DOHH2 (cell line): ENCODE results near the gene TLR6.
A peak's percentile ranks its signal among the peaks of the same experiment; 100 is the strongest.

Source experiments
- H3F3A ChIP-seq: fragments of 200-600 bp; sonication (generic), shearing (Covaris generic); 2 replicates; pipeline ENCODE4 v1.6.0; 2016; ENCODE audit warnings: antibody characterized with exemption, mild to moderate bottlenecking; ENCODE audit not compliant: control insufficient read depth, insufficient read depth
- H3K27ac ChIP-seq: fragments of 200-600 bp; sonication (generic); 2 replicates; pipeline ENCODE4 v1.5.1; 2014; ENCODE audit warnings: low read depth, mild to moderate bottlenecking, low read length, moderate library complexity
- H3K27me3 ChIP-seq: fragments of 200-600 bp; sonication (generic); 2 replicates; pipeline ENCODE4 v1.6.1; 2014; ENCODE audit warnings: mild to moderate bottlenecking, low read length, mixed read lengths; ENCODE audit not compliant: control insufficient read depth
- H3K36me3 ChIP-seq: fragments of 200-600 bp; sonication (generic); 2 replicates; pipeline ENCODE4 v1.6.1; 2014; ENCODE audit warnings: mild to moderate bottlenecking, low read length, moderate library complexity, mixed read lengths; ENCODE audit not compliant: control insufficient read depth
- H3K4me1 ChIP-seq: fragments of 200-600 bp; sonication (generic); 2 replicates; pipeline ENCODE4 v1.6.1; 2014; ENCODE audit warnings: mild to moderate bottlenecking, low read length, mixed read lengths; ENCODE audit not compliant: control insufficient read depth
- H3K4me2 ChIP-seq: fragments of 200-600 bp; sonication (generic); 2 replicates; pipeline ENCODE4 v1.6.0; 2014; ENCODE audit warnings: mild to moderate bottlenecking, low read length, moderate library complexity
- H3K4me3 ChIP-seq: fragments of 200-600 bp; sonication (generic); 2 replicates; pipeline ENCODE4 v1.5.1; 2014; ENCODE audit warnings: mild to moderate bottlenecking, low read length, mixed read lengths
- H3K79me2 ChIP-seq: fragments of 200-600 bp; sonication (generic); 2 replicates; pipeline ENCODE4 v1.6.1; 2014; ENCODE audit warnings: mild to moderate bottlenecking, low read length, mixed read lengths; ENCODE audit not compliant: control insufficient read depth
- H3K9me2 ChIP-seq: fragments of 200-600 bp; sonication (generic); replicated peaks from 2 replicates; pipeline ENCODE4 v1.6.1; 2014; ENCODE audit warnings: mild to moderate bottlenecking, low read length, mixed read lengths; ENCODE audit not compliant: control insufficient read depth
- H3K9me3 ChIP-seq: fragments of 200-600 bp; sonication (generic); 2 replicates; pipeline ENCODE4 v1.6.1; 2014; ENCODE audit warnings: antibody characterized with exemption, low read length, mixed read lengths; ENCODE audit not compliant: control insufficient read depth, insufficient read depth
- H4K20me1 ChIP-seq: fragments of 200-600 bp; sonication (generic); 2 replicates; pipeline ENCODE4 v1.6.0; 2014; ENCODE audit warnings: low read depth, mild to moderate bottlenecking, antibody characterized with exemption, low read length, moderate library complexity; ENCODE audit not compliant: control insufficient read depth, insufficient read depth
- EZH2phosphoT487 ChIP-seq: fragments of 200-600 bp; sonication (generic); IDR thresholded peaks from 2 replicates; pipeline ENCODE4 v1.6.1; 2017; ENCODE audit warnings: borderline replicate concordance, mild to moderate bottlenecking, antibody characterized with exemption, low read length, moderate library complexity, mixed read lengths
- TF ChIP-seq, protein P1 (sequence below): fragments of 200-600 bp; sonication (generic); IDR thresholded peaks from one replicate; pipeline ENCODE4 v1.5.1; 2014; ENCODE audit warnings: antibody characterized with exemption, mild to moderate bottlenecking, low read depth, low read length; ENCODE audit not compliant: poor library complexity, severe bottlenecking

The TLR6 gene

DNA sequence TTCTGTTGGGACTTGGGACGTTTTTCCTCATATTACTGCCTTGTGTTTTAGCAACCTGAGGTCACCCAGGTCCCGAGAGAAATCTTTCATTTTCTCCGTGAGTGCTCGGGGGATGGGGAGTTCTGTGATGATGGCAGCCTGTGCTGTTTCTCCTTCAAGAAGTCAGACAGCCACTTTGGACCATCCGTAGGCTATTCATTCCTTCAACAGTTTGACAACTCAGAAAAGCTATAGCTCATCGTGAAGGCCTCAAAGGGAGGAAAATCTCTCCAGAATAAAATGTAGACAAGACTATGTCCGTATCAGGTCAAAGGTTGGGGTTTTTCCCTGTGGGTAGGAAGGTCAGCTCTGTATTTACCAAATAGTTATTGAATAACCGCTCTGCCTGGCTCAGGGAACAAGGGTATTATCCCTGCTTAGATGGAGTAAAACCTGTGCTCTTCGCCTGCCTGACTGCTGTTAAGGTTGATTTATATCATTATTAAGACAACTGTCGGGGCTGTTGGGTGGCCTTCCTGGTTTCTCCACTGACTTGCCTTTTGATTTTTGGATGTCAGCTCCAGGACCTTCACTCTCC, 47.6 kb upstream of the TLR6 start:
- Histone ChIP-seq H3F3A (no peaks in the 10 kb centered on the region), H3K27me3 (no peaks in the 10 kb centered on the region), H3K79me2 (no peaks in the 10 kb centered on the region), H3K4me3 (no peak overlapping the region), H4K20me1 (no peaks in the 10 kb centered on the region), H3K27ac (no peak overlapping the region), H3K4me2 (no peak overlapping the region), H3K36me3 (no peaks in the 10 kb centered on the region), H3K4me1 (no peaks in the 10 kb centered on the region), H3K9me2 (no peaks in the 10 kb centered on the region), H3K9me3 (no peaks in the 10 kb centered on the region)
- TF ChIP-seq, protein P1, sequence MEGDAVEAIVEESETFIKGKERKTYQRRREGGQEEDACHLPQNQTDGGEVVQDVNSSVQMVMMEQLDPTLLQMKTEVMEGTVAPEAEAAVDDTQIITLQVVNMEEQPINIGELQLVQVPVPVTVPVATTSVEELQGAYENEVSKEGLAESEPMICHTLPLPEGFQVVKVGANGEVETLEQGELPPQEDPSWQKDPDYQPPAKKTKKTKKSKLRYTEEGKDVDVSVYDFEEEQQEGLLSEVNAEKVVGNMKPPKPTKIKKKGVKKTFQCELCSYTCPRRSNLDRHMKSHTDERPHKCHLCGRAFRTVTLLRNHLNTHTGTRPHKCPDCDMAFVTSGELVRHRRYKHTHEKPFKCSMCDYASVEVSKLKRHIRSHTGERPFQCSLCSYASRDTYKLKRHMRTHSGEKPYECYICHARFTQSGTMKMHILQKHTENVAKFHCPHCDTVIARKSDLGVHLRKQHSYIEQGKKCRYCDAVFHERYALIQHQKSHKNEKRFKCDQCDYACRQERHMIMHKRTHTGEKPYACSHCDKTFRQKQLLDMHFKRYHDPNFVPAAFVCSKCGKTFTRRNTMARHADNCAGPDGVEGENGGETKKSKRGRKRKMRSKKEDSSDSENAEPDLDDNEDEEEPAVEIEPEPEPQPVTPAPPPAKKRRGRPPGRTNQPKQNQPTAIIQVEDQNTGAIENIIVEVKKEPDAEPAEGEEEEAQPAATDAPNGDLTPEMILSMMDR = no peak
- no peak for TF ChIP-seq EZH2phosphoT487

DNA sequence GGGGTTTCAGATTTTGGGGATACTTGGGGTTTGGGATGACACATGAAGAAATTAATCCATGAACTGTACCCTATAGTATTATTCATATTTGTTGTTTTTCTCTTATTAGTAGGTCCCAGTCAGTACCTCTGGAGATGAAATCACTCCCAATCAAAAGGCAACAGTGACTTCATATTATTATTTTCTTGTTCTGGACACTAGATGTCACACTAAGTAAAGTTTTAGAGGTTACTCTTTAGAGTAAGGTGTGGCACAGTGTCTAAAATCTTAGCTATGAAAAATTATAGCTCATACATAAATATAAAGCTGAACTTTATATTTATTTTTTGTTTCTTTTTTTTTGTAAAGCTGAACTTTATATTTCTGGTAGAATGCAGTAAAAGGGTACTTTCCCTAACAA, 46.1 kb upstream of the TLR6 start:
- no peaks in the 10 kb centered on the region for H4K20me1 ChIP-seq
- no peaks in the 10 kb centered on the region for H3K36me3 ChIP-seq
- H3K27me3 ChIP-seq = no peaks in the 10 kb centered on the region
- no peak overlapping the region for H3K4me3 ChIP-seq
- no peaks in the 10 kb centered on the region for H3K4me1 ChIP-seq
- H3K27ac ChIP-seq = no peak overlapping the region
- no peaks in the 10 kb centered on the region for H3K9me2 ChIP-seq
- TF ChIP-seq EZH2phosphoT487 = no peak
- TF ChIP-seq, protein P1 = peak; percentile 39
- no peaks in the 10 kb centered on the region for H3K9me3 ChIP-seq
- no peaks in the 10 kb centered on the region for H3F3A ChIP-seq
- no peaks in the 10 kb centered on the region for H3K79me2 ChIP-seq
- no peak overlapping the region for H3K4me2 ChIP-seq

DNA sequence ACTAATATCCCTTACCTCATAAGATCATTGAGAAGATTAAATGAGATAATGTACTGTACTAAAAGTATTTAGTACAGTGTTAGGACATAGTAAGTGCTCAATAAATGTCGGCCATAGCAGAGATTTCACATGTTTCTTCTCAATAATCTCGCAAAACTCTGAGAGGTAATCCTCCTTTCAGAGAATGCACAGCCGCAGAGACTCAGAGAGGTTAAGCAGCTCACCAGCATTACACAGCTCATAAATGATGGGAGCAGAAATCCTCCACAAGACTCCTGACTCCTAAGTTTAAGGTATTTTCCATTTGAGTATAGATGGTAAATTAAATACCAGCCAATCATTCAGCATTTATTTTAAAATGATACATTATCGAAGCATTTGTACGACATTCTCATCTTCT, 45.6 kb upstream of the TLR6 start:
- Histone ChIP-seq H3K27me3 (no peaks in the 10 kb centered on the region), H3K9me3 (no peaks in the 10 kb centered on the region), H3K27ac (no peak overlapping the region), H3F3A (no peaks in the 10 kb centered on the region), H3K9me2 (no peaks in the 10 kb centered on the region), H3K79me2 (no peaks in the 10 kb centered on the region), H3K4me3 (no peak overlapping the region), H4K20me1 (no peaks in the 10 kb centered on the region), H3K4me2 (no peak overlapping the region), H3K4me1 (no peaks in the 10 kb centered on the region), H3K36me3 (no peaks in the 10 kb centered on the region)
- no peak for TF ChIP-seq EZH2phosphoT487
- TF ChIP-seq, protein P1 = no peak
